ENCODE results near the gene ST7L.

Gene ST7L

GRCh38 chr1:112618114-112618720 is 724 bp downstream of the ST7L start:
- DNase-seq (ENCODE audit: low spot score) = peak; percentile 17

GRCh38 chr1:112614460-112615065 is 4.4 kb downstream of the ST7L start:
- peak; percentile 38 for DNase-seq (ENCODE audit: low spot score)

GRCh38 chr1:112605633-112606327 is 13.2 kb downstream of the ST7L start:
- no peak for DNase-seq (ENCODE audit: low spot score)

- no peak for DNase-seq (ENCODE audit: low spot score)
Observed at GRCh38 chr1:112603541-112603940, 15.4 kb downstream of the ST7L start.

- no peak for DNase-seq (ENCODE audit: low spot score)
Observed at GRCh38 chr1:112603012-112603411, 15.9 kb downstream of the ST7L start.

- no peak for DNase-seq (ENCODE audit: low spot score)
Observed at GRCh38 chr1:112599477-112599876, 19.5 kb downstream of the ST7L start.

GRCh38 chr1:112594208-112594876 is 24.6 kb downstream of the ST7L start:
- DNase-seq (ENCODE audit: low spot score) = no peak

- no peak for DNase-seq (ENCODE audit: low spot score)
Observed at GRCh38 chr1:112589766-112590165, 29.2 kb downstream of the ST7L start.

GRCh38 chr1:112583366-112583765 is 35.6 kb downstream of the ST7L start:
- DNase-seq (ENCODE audit: low spot score) = no peak

- no peak for DNase-seq (ENCODE audit: low spot score)
Observed at GRCh38 chr1:112581586-112582192, 37.3 kb downstream of the ST7L start.

GRCh38 chr1:112579801-112580510 is 39.0 kb downstream of the ST7L start:
- peak; percentile 17 for DNase-seq (ENCODE audit: low spot score)

- DNase-seq (ENCODE audit: low spot score) = no peak
Observed at GRCh38 chr1:112576240-112576639, 42.7 kb downstream of the ST7L start.

GRCh38 chr1:112575154-112575804 is 43.7 kb downstream of the ST7L start:
- DNase-seq (ENCODE audit: low spot score) = peak; percentile 45

GRCh38 chr1:112565800-112566199 is 53.1 kb downstream of the ST7L start:
- DNase-seq (ENCODE audit: low spot score) = no peak

GRCh38 chr1:112564081-112564480 is 54.9 kb downstream of the ST7L start:
- DNase-seq (ENCODE audit: low spot score) = no peak

GRCh38 chr1:112563341-112563740 is 55.6 kb downstream of the ST7L start:
- DNase-seq (ENCODE audit: low spot score) = no peak

GRCh38 chr1:112558634-112559033 is 60.3 kb downstream of the ST7L start:
- no peak for DNase-seq (ENCODE audit: low spot score)

GRCh38 chr1:112557385-112557784 is 61.6 kb downstream of the ST7L start:
- DNase-seq (ENCODE audit: low spot score) = no peak

- DNase-seq (ENCODE audit: low spot score) = no peak
Observed at GRCh38 chr1:112554411-112554810, 64.5 kb downstream of the ST7L start.

GRCh38 chr1:112549590-112549989 is 69.4 kb downstream of the ST7L start:
- no peak for DNase-seq (ENCODE audit: low spot score)

- no peak for DNase-seq (ENCODE audit: low spot score)
Observed at GRCh38 chr1:112548547-112548946, 70.4 kb downstream of the ST7L start.
